ENCODE results near the gene RPL7L1.

Gene RPL7L1

GRCh38 chr6:42936398-42936797 lies 57.0 kb downstream of the RPL7L1 start:
- no peak for DNase-seq

GRCh38 chr6:42937548-42938427 lies 58.4 kb downstream of the RPL7L1 start:
- no peak for DNase-seq

GRCh38 chr6:42938428-42938796 lies 59.0 kb downstream of the RPL7L1 start:
- no peak for DNase-seq

GRCh38 chr6:42938987-42939809 lies 59.8 kb downstream of the RPL7L1 start:
- DNase-seq: no peak

Measured in CD4-positive, alpha-beta T cell treated with Interleukin-10 for 1 hour (primary cell).